ENCODE data around the gene SYPL2. TPM values are rescaled to one million over a fixed set of nuclear protein-coding genes. Genes with fewer than 3 reads are reported as not detected.

The SYPL2 gene
- total RNA-seq, 3 donors from 2014 or later: 0.44 to 1.4 (median 0.66) TPM

- no peaks in the 10 kb centered on the region for H3K9me3 ChIP-seq
- H3K4me1 ChIP-seq: no peaks in the 10 kb centered on the region
- TF ChIP-seq POLR2A (IDR thresholded peaks at IDR 0.05) (no peak), CTCF (IDR thresholded peaks at IDR 0.05) (no peak), POLR2AphosphoS5 (IDR thresholded peaks at IDR 0.05) (no peak)
- intact Hi-C loops (cut with DNase I; ENCODE audit: low total_unique reads): no loop called here
- H3K27me3 ChIP-seq: no peaks in the 10 kb centered on the region
- no peak overlapping the region for H3K27ac ChIP-seq
- no peak overlapping the region for H3K4me3 ChIP-seq
- no peaks in the 10 kb centered on the region for H3K36me3 ChIP-seq
- no peak for DNase-seq (ENCODE audit: low spot score in 2 of 2)
These were observed 31.3 kb downstream of the SYPL2 start for GRCh38 chr1:109497449-109498160.

- Histone ChIP-seq H3K4me3 (no peak overlapping the region), H3K4me1 (no peaks in the 10 kb centered on the region), H3K27me3 (no peaks in the 10 kb centered on the region), H3K36me3 (no peaks in the 10 kb centered on the region), H3K9me3 (no peaks in the 10 kb centered on the region), H3K27ac (no peak overlapping the region)
- no peak for TF ChIP-seq POLR2A (IDR thresholded peaks at IDR 0.05)
- no peak for TF ChIP-seq POLR2AphosphoS5 (IDR thresholded peaks at IDR 0.05)
- peak in 2 of 3 donors; percentile 16 to 23 for TF ChIP-seq CTCF (IDR thresholded peaks at IDR 0.05)
- DNase-seq (ENCODE audit: low spot score in 2 of 2): no peak
- intact Hi-C loops (cut with DNase I; ENCODE audit: low total_unique reads): no loop called here
These were observed 31.9 kb downstream of the SYPL2 start for GRCh38 chr1:109498161-109498801.

- intact Hi-C loops (cut with DNase I; ENCODE audit: low total_unique reads): no loop called here
- TF ChIP-seq POLR2AphosphoS5 (IDR thresholded peaks at IDR 0.05) (no peak), CTCF (IDR thresholded peaks at IDR 0.05) (no peak), POLR2A (IDR thresholded peaks at IDR 0.05) (no peak)
- H3K4me1 ChIP-seq: no peaks in the 10 kb centered on the region
These were observed 32.7 kb downstream of the SYPL2 start for GRCh38 chr1:109499081-109499480.

GRCh38 chr1:109499661-109500536 is 33.6 kb downstream of the SYPL2 start:
- no peaks in the 10 kb centered on the region for H3K27me3 ChIP-seq
- H3K4me3 ChIP-seq: no peak overlapping the region
- no peaks in the 10 kb centered on the region for H3K9me3 ChIP-seq
- no peak for DNase-seq (ENCODE audit: low spot score in 2 of 2)
- no peaks in the 10 kb centered on the region for H3K36me3 ChIP-seq
- intact Hi-C loops (cut with DNase I; ENCODE audit: low total_unique reads): no loop called here
- H3K4me1 ChIP-seq: no peaks in the 10 kb centered on the region
- H3K27ac ChIP-seq: no peak overlapping the region
- no peak for TF ChIP-seq CTCF (IDR thresholded peaks at IDR 0.05)
- TF ChIP-seq POLR2AphosphoS5 (IDR thresholded peaks at IDR 0.05): no peak
- TF ChIP-seq POLR2A (IDR thresholded peaks at IDR 0.05): no peak

More at GRCh38 chr1:109499081-109499480, 32.7 kb downstream of the SYPL2 start:
- Histone ChIP-seq H3K27me3 (no peaks in the 10 kb centered on the region), H3K36me3 (no peaks in the 10 kb centered on the region), H3K27ac (no peak overlapping the region), H3K4me3 (no peak overlapping the region), H3K9me3 (no peaks in the 10 kb centered on the region)
- DNase-seq (ENCODE audit: low spot score in 2 of 2): no peak
